HepG2 (cell line): ENCODE results near the gene LSMEM2. TPM values are rescaled to one million over a fixed set of nuclear protein-coding genes. Genes with fewer than 3 reads are reported as not detected.
A peak's percentile ranks its signal among the peaks of the same experiment; 100 is the strongest.

Experiments
- CBFB ChIP-seq: sonication (generic); formaldehyde crosslinking; IDR thresholded peaks from 2 replicates; pipeline ENCODE4 v1.4.0; 2020; ENCODE audit warnings: missing genetic modification reagents
- FOXP1 ChIP-seq, 2 experiments: fragments of 450-650 bp in 1 of 2; IDR thresholded peaks; 2 replicates each; pipeline ENCODE4 v1.6.1; 2017 to 2018; ENCODE audit warnings: antibody characterized with exemption in 1 of 2
- FOXP4 ChIP-seq: sonication (generic); formaldehyde crosslinking; IDR thresholded peaks from 2 replicates; pipeline ENCODE4 v1.4.0; 2020; ENCODE audit warnings: missing genetic modification reagents
- HNRNPUL1 ChIP-seq: fragments of 200-400 bp; formaldehyde crosslinking; IDR thresholded peaks from 2 replicates; pipeline ENCODE4 v1.6.1; 2017; ENCODE audit warnings: low read depth, mild to moderate bottlenecking, low read length, moderate library complexity
- IKZF4 ChIP-seq: sonication (generic); formaldehyde crosslinking; IDR thresholded peaks from 2 replicates; pipeline ENCODE4 v1.5.1; 2020; ENCODE audit warnings: borderline replicate concordance, mild to moderate bottlenecking, low read depth, missing genetic modification reagents; ENCODE audit errors: not compliant biosample characterization
- JDP2 ChIP-seq: sonication (generic); formaldehyde crosslinking; IDR thresholded peaks from 2 replicates; pipeline ENCODE4 v1.8.1; 2022; ENCODE audit warnings: missing genetic modification reagents, borderline replicate concordance
- KMT2B ChIP-seq: IDR thresholded peaks from 2 replicates; pipeline ENCODE4 v1.6.1; 2016; ENCODE audit warnings: missing genetic modification reagents, missing compliant biosample characterization
- MXI1 ChIP-seq: IDR thresholded peaks from 3 replicates; pipeline ENCODE4 v1.6.1; 2012; ENCODE audit warnings: low read depth, low read length, inconsistent platforms, borderline replicate concordance
- PCBP1 ChIP-seq: fragments of 200-400 bp; formaldehyde crosslinking; IDR thresholded peaks from 2 replicates; pipeline ENCODE4 v1.6.1; 2017; ENCODE audit warnings: mild to moderate bottlenecking, low read depth, low read length, borderline replicate concordance
- WIZ ChIP-seq: sonication (generic); formaldehyde crosslinking; IDR thresholded peaks from 2 replicates; pipeline ENCODE4 v1.5.1; 2020; ENCODE audit warnings: mild to moderate bottlenecking, missing genetic modification reagents
- ZBTB1 ChIP-seq: sonication (generic); formaldehyde crosslinking; IDR thresholded peaks from 2 replicates; pipeline ENCODE4 v1.4.0; 2020; ENCODE audit warnings: missing genetic modification reagents, borderline replicate concordance
- ZFP41 ChIP-seq: sonication (generic); formaldehyde crosslinking; IDR thresholded peaks from 2 replicates; pipeline ENCODE4 v1.4.0; 2020; ENCODE audit warnings: mild to moderate bottlenecking, missing genetic modification reagents, borderline replicate concordance
- ZFP90 ChIP-seq: sonication (generic); formaldehyde crosslinking; IDR thresholded peaks from 2 replicates; pipeline ENCODE4 v1.8.0; 2022; ENCODE audit warnings: missing genetic modification reagents, mild to moderate bottlenecking, inconsistent platforms, borderline replicate concordance
- ZNF17 ChIP-seq: sonication (generic); formaldehyde crosslinking; IDR thresholded peaks from 2 replicates; pipeline ENCODE4 v1.5.0; 2020; ENCODE audit warnings: mild to moderate bottlenecking, missing genetic modification reagents
- ZNF282 ChIP-seq: fragments of 450-650 bp; IDR thresholded peaks from 2 replicates; pipeline ENCODE4 v1.6.1; 2018; ENCODE audit not compliant: partially characterized antibody
- ZNF567 ChIP-seq: sonication (generic); formaldehyde crosslinking; IDR thresholded peaks from 2 replicates; pipeline ENCODE4 v1.8.1; 2023; ENCODE audit warnings: mild to moderate bottlenecking, missing genetic modification reagents, borderline replicate concordance
- ZNF691 ChIP-seq: sonication (generic); formaldehyde crosslinking; IDR thresholded peaks from 2 replicates; pipeline ENCODE4 v1.4.0; 2020; ENCODE audit warnings: missing genetic modification reagents, low read depth, mild to moderate bottlenecking, borderline replicate concordance
- ZNF747 ChIP-seq: sonication (generic); formaldehyde crosslinking; IDR thresholded peaks from 2 replicates; pipeline ENCODE4 v1.8.1; 2023; ENCODE audit warnings: missing genetic modification reagents, mild to moderate bottlenecking, borderline replicate concordance
- ZNF777 ChIP-seq: sonication (generic); formaldehyde crosslinking; IDR thresholded peaks from 2 replicates; pipeline ENCODE4 v1.4.0; 2020; ENCODE audit warnings: missing genetic modification reagents
- ZSCAN25 ChIP-seq: sonication (generic); formaldehyde crosslinking; IDR thresholded peaks from 2 replicates; pipeline ENCODE4 v1.8.0; 2022; ENCODE audit warnings: mild to moderate bottlenecking, missing genetic modification reagents
- polyA plus RNA-seq, 8 experiments: library from polyadenylated mRNA; depleted of rRNA in 3 of 8; stranded (reverse) in 7 of 8; unstranded in 1 of 8; fragments of >200 nt; fragmentation: Illumina TruSeq in 4 of 8; extraction: Trizol in 4 of 8; gene quantifications; 2 replicates each; pipeline versions ENCODE4 v1.2.1 to v1.2.3, GENCODE V29; 2011 to 2016; ENCODE audit warnings: low read depth in 4 of 8, missing spikeins in 1 of 8, mixed read lengths in 1 of 8; ENCODE audit not compliant: insufficient read depth in 1 of 8
- total RNA-seq, 5 experiments: library from RNA; depleted of rRNA; stranded (reverse); fragments of >200 nt; fragmentation: Illumina TruSeq; extraction: Trizol; gene quantifications; 2 replicates each; pipeline ENCODE4 v1.2.3, GENCODE V29; 2016; ENCODE audit warnings: low read depth in 1 of 5
- TF ChIP-seq, protein P1 (sequence below): IDR thresholded peaks from 2 replicates; pipeline ENCODE4 v1.6.1; 2016; ENCODE audit warnings: mild to moderate bottlenecking
- TF ChIP-seq, protein P2 (sequence below): sonication (generic); formaldehyde crosslinking; IDR thresholded peaks from 2 replicates; pipeline ENCODE4 v1.5.0; 2020; ENCODE audit warnings: mild to moderate bottlenecking, missing genetic modification reagents

Gene LSMEM2
- total and polyA plus RNA-seq, 2 of the 13 experiments (the other 11 are each of a cell fraction or from before 2014, with no cell fraction given): 0.07 to 0.41 TPM

DNA sequence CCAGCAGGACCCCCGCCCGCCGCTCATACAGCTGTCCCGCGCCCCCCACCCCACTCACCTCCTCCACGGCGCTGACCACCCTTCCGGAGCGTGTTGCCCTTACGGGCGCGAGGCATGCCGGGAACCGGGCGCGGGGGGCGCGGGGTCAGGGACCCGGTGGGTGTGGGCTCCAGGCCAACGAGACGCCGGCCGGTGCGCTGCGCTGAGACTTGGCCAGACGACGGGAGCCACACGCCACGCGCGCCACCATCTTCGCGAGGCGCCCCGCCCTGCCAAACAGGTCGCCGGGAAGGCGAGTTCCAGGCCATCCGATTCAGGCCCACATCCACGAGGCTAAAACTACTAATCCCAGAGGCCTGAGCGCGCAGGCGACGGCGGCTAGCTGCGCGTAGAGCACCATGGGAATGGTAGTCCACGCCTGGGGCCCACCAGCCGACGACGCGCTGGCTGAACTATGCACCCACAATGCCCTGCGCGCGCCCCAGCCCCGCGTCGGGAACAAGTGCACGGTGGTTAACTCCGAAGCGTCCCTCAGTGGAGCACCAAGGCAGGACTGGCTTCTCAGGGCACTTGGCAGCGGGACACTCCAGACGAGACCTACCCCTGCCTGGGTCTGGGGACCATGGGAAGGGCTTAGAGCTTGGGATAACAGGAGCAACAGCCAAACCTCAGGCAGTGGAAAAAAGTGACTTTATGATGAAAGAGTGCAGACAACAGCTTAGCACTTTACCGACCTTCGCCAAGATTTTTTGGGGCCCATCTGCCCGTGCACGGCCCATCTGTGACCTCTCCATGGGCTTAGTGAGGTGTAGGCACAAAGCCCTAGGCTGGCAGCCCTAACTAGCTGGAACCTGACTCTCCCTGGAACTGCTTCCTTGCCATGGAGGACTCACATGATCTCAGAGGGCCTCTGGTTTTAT lies 13.5 kb downstream of the LSMEM2 start, which contains the start of gene IFRD2 (continued):
- TF ChIP-seq IKZF4 (CRISPR knock-in tag) (no peak), ZFP41 (CRISPR knock-in tag) (no peak), ZNF282 (no peak), ZNF747 (peak; percentile 28; the same call in 1 of the 2 replicates), WIZ (CRISPR knock-in tag) (no peak; the same call in 1 of the 2 replicates), ZNF691 (CRISPR knock-in tag) (peak; percentile 50; the same call in 1 of the 2 replicates), CBFB (CRISPR knock-in tag) (peak; percentile 89), PCBP1 (0 out of 2 replicates have a peak, but pooled peaks have one; percentile 65), ZNF567 (CRISPR knock-in tag) (no peak), HNRNPUL1 (no peak; the same call in 1 of the 2 replicates), FOXP4 (no peak; the same call in 1 of the 2 replicates), KMT2B (CRISPR knock-in tag) (no peak), ZNF777 (no peak), ZBTB1 (CRISPR knock-in tag) (no peak), MXI1 (peak; percentile 89; the same call in 2 of the 3 replicates), FOXP1 (IDR thresholded peaks at IDR 0.05) (no peak), FOXP1 (CRISPR knock-in tag; IDR thresholded peaks at IDR 0.05) (no peak), ZNF17 (CRISPR knock-in tag) (no peak), JDP2 (CRISPR knock-in tag) (no peak), ZFP90 (CRISPR knock-in tag) (no peak), ZSCAN25 (no peak)
- TF ChIP-seq, protein P1, sequence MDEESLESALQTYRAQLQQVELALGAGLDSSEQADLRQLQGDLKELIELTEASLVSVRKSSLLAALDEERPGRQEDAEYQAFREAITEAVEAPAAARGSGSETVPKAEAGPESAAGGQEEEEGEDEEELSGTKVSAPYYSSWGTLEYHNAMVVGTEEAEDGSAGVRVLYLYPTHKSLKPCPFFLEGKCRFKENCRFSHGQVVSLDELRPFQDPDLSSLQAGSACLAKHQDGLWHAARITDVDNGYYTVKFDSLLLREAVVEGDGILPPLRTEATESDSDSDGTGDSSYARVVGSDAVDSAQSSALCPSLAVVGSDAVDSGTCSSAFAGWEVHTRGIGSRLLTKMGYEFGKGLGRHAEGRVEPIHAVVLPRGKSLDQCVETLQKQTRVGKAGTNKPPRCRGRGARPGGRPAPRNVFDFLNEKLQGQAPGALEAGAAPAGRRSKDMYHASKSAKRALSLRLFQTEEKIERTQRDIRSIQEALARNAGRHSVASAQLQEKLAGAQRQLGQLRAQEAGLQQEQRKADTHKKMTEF (CRISPR knock-in tag): peak; percentile 86
- TF ChIP-seq, protein P2, sequence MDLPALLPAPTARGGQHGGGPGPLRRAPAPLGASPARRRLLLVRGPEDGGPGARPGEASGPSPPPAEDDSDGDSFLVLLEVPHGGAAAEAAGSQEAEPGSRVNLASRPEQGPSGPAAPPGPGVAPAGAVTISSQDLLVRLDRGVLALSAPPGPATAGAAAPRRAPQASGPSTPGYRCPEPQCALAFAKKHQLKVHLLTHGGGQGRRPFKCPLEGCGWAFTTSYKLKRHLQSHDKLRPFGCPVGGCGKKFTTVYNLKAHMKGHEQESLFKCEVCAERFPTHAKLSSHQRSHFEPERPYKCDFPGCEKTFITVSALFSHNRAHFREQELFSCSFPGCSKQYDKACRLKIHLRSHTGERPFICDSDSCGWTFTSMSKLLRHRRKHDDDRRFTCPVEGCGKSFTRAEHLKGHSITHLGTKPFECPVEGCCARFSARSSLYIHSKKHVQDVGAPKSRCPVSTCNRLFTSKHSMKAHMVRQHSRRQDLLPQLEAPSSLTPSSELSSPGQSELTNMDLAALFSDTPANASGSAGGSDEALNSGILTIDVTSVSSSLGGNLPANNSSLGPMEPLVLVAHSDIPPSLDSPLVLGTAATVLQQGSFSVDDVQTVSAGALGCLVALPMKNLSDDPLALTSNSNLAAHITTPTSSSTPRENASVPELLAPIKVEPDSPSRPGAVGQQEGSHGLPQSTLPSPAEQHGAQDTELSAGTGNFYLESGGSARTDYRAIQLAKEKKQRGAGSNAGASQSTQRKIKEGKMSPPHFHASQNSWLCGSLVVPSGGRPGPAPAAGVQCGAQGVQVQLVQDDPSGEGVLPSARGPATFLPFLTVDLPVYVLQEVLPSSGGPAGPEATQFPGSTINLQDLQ (CRISPR knock-in tag): no peak
